Spinal cord (tissue), 10 donors: Measurements from ENCODE around the gene SLC26A8. TPM values are rescaled to one million over a fixed set of nuclear protein-coding genes. Genes with fewer than 3 reads are reported as not detected.
"Not testable (repeated sequence)": the region's sequence is repeated elsewhere in the genome, so short reads cannot be mapped to it uniquely, and the experiment has no call there.

ENCODE experiments used
- DNase-seq, 6 donors: peaks; one replicate each; pipeline versions ENCODE4 v3.0.0 to v3.0.0-alpha.2; 2013 to 2015; ENCODE audit warnings: low spot score in 6 of 6, low read depth in 4 of 6
- H3K27ac ChIP-seq: one replicate; pipeline ENCODE4 v1.5.1; 2013; ENCODE audit warnings: low read depth, low read length, control low read depth
- H3K27me3 ChIP-seq: one replicate; pipeline ENCODE4 v1.6.1; 2013; ENCODE audit warnings: low read length; ENCODE audit not compliant: control insufficient read depth, insufficient read depth
- H3K36me3 ChIP-seq: one replicate; pipeline ENCODE4 v1.6.1; 2013; ENCODE audit warnings: low read length; ENCODE audit not compliant: control insufficient read depth, insufficient read depth
- H3K4me1 ChIP-seq: one replicate; pipeline ENCODE4 v1.6.1; 2013; ENCODE audit warnings: low read length; ENCODE audit not compliant: control insufficient read depth, insufficient read depth
- H3K4me3 ChIP-seq: one replicate; pipeline ENCODE4 v1.5.1; 2013; ENCODE audit warnings: low read depth, low read length, control low read depth
- H3K9me3 ChIP-seq: one replicate; pipeline ENCODE4 v1.6.1; 2013; ENCODE audit warnings: low read length; ENCODE audit not compliant: control insufficient read depth, insufficient read depth
- WGBS: methylation state at CpG from one replicate; pipeline ENCODE4 v1.1.5; 2013; ENCODE audit warnings: missing lambda C conversion rate; ENCODE audit not compliant: insufficient coverage; 5-methylcytosine and 5-hydroxymethylcytosine counted together
- polyA plus RNA-seq, 2 donors: library from polyadenylated mRNA; unstranded; fragments of 120-200 nt; gene quantifications; one replicate each; pipeline ENCODE4 v1.2.1, GENCODE V29; 2013; ENCODE audit not compliant: insufficient read length in 2 of 2
- total RNA-seq, 2 donors: library from RNA; depleted of rRNA in 1 of 2; stranded (reverse); fragments of 120-200 nt in 1 of 2; fragments of >200 nt in 1 of 2; gene quantifications; one replicate each; pipeline versions ENCODE4 v1.2.3 to v1.2.4, GENCODE V29; 2013 to 2014
- donor health status: healthy.

The SLC26A8 gene
- total and polyA plus RNA-seq, 4 donors = 0.77 to 5.7 (median 4.9) TPM

- DNase-seq = not testable (repeated sequence)
- WGBS = 96% methylated on average over 4 of the region's 5 CpGs
Measured at GRCh38 chr6:35939259-35939658, 85.2 kb downstream of the SLC26A8 start.

GRCh38 chr6:35936681-35937359, 87.6 kb downstream of the SLC26A8 start:
- DNase-seq = no peak
- WGBS = 100% methylated on average over 1 of the region's 1 CpG

More at GRCh38 chr6:35939259-35939658, 85.2 kb downstream of the SLC26A8 start:
- not testable (repeated sequence) for H3K36me3 ChIP-seq, H3K4me3 ChIP-seq, H3K27me3 ChIP-seq, H3K27ac ChIP-seq, H3K4me1 ChIP-seq, H3K9me3 ChIP-seq

GRCh38 chr6:35935469-35935868, 89.0 kb downstream of the SLC26A8 start:
- Histone ChIP-seq H3K4me3 (no peak overlapping the region), H3K4me1 (no peaks in the 10 kb centered on the region), H3K27ac (no peak overlapping the region), H3K27me3 (no peaks in the 10 kb centered on the region), H3K36me3 (no peaks in the 10 kb centered on the region), H3K9me3 (no peaks in the 10 kb centered on the region)
- no CpG with 5 or more reads among the region's 5 CpGs for WGBS
- DNase-seq = no peak

More at GRCh38 chr6:35936681-35937359, 87.6 kb downstream of the SLC26A8 start:
- no peaks in the 10 kb centered on the region for H3K36me3 ChIP-seq
- H3K27me3 ChIP-seq = no peaks in the 10 kb centered on the region
- H3K9me3 ChIP-seq = no peaks in the 10 kb centered on the region
- H3K4me1 ChIP-seq = no peaks in the 10 kb centered on the region
- H3K27ac ChIP-seq = no peak overlapping the region
- no peak overlapping the region for H3K4me3 ChIP-seq

GRCh38 chr6:35933844-35934243, 90.6 kb downstream of the SLC26A8 start:
- H3K9me3 ChIP-seq = no peaks in the 10 kb centered on the region
- 60% methylated on average over 2 of the region's 2 CpGs for WGBS
- H3K36me3 ChIP-seq = no peaks in the 10 kb centered on the region
- no peaks in the 10 kb centered on the region for H3K4me1 ChIP-seq
- no peak overlapping the region for H3K4me3 ChIP-seq
- H3K27me3 ChIP-seq = no peaks in the 10 kb centered on the region
- H3K27ac ChIP-seq = no peak overlapping the region
- DNase-seq = no peak

- 49% methylated on average over 4 of the region's 10 CpGs for WGBS
- H3K4me3 ChIP-seq, H3K27ac ChIP-seq, H3K9me3 ChIP-seq, H3K4me1 ChIP-seq, H3K27me3 ChIP-seq, H3K36me3 ChIP-seq, DNase-seq: not testable (repeated sequence)
Measured at GRCh38 chr6:35931873-35932272, 92.6 kb downstream of the SLC26A8 start.

GRCh38 chr6:35931120-35931561, 93.3 kb downstream of the SLC26A8 start:
- H3K27me3 ChIP-seq = no peaks in the 10 kb centered on the region
- no peaks in the 10 kb centered on the region for H3K36me3 ChIP-seq
- no peak overlapping the region for H3K4me3 ChIP-seq
- H3K4me1 ChIP-seq = no peaks in the 10 kb centered on the region
- H3K9me3 ChIP-seq = no peaks in the 10 kb centered on the region
- 91% methylated on average over 28 of the region's 30 CpGs for WGBS
- H3K27ac ChIP-seq = no peak overlapping the region
- no peak for DNase-seq

- Histone ChIP-seq H3K36me3 (no peaks in the 10 kb centered on the region), H3K9me3 (no peaks in the 10 kb centered on the region), H3K27ac (no peak overlapping the region), H3K27me3 (no peaks in the 10 kb centered on the region), H3K4me3 (no peak overlapping the region), H3K4me1 (no peaks in the 10 kb centered on the region)
- DNase-seq = peak in 1 of 6 donors; percentile 19
- WGBS = no CpG with 5 or more reads among the region's 1 CpG
Measured at GRCh38 chr6:35929601-35930000, 94.8 kb downstream of the SLC26A8 start.

GRCh38 chr6:35926509-35927215, 97.8 kb downstream of the SLC26A8 start:
- WGBS = no CpG with 5 or more reads among the region's 2 CpGs
- H3K27ac ChIP-seq = no peak overlapping the region
- DNase-seq = no peak

GRCh38 chr6:35925961-35926360, 98.5 kb downstream of the SLC26A8 start:
- H3K36me3 ChIP-seq = no peaks in the 10 kb centered on the region
- H3K27me3 ChIP-seq = no peaks in the 10 kb centered on the region
- WGBS = 94% methylated on average over 2 of the region's 3 CpGs
- no peak overlapping the region for H3K27ac ChIP-seq
- H3K4me3 ChIP-seq = no peak overlapping the region
- no peaks in the 10 kb centered on the region for H3K9me3 ChIP-seq
- no peaks in the 10 kb centered on the region for H3K4me1 ChIP-seq
- DNase-seq = no peak

More at GRCh38 chr6:35926509-35927215, 97.8 kb downstream of the SLC26A8 start:
- no peaks in the 10 kb centered on the region for H3K27me3 ChIP-seq
- no peaks in the 10 kb centered on the region for H3K4me1 ChIP-seq
- H3K4me3 ChIP-seq = no peak overlapping the region
- H3K9me3 ChIP-seq = no peaks in the 10 kb centered on the region
- H3K36me3 ChIP-seq = no peaks in the 10 kb centered on the region

GRCh38 chr6:35924146-35924545, 100.3 kb downstream of the SLC26A8 start:
- H3K4me3 ChIP-seq = no peak overlapping the region
- WGBS = no CpG with 5 or more reads among the region's 1 CpG

More at GRCh38 chr6:35924146-35924545, 100.3 kb downstream of the SLC26A8 start:
- no peaks in the 10 kb centered on the region for H3K36me3 ChIP-seq
- H3K27ac ChIP-seq = no peak overlapping the region
- DNase-seq = no peak
- H3K4me1 ChIP-seq = peaks cover 6% of the 10 kb centered on the region
- H3K9me3 ChIP-seq = no peaks in the 10 kb centered on the region
- no peaks in the 10 kb centered on the region for H3K27me3 ChIP-seq
